ENCODE results near the gene TDG.

DNA sequence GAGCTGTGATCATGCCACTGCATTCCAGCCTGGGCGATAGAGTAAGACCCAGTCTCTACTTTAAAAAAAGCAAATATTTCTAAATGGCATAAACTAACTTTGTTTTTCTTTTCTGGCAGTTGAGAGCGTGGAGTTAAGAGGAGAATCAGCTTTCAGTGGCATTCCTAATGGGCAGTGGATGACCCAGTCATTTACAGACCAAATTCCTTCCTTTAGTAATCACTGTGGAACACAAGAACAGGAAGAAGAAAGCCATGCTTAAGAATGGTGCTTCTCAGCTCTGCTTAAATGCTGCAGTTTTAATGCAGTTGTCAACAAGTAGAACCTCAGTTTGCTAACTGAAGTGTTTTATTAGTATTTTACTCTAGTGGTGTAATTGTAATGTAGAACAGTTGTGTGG, 21.2 kb downstream of the TDG start:
- TF ChIP-seq, protein P1, sequence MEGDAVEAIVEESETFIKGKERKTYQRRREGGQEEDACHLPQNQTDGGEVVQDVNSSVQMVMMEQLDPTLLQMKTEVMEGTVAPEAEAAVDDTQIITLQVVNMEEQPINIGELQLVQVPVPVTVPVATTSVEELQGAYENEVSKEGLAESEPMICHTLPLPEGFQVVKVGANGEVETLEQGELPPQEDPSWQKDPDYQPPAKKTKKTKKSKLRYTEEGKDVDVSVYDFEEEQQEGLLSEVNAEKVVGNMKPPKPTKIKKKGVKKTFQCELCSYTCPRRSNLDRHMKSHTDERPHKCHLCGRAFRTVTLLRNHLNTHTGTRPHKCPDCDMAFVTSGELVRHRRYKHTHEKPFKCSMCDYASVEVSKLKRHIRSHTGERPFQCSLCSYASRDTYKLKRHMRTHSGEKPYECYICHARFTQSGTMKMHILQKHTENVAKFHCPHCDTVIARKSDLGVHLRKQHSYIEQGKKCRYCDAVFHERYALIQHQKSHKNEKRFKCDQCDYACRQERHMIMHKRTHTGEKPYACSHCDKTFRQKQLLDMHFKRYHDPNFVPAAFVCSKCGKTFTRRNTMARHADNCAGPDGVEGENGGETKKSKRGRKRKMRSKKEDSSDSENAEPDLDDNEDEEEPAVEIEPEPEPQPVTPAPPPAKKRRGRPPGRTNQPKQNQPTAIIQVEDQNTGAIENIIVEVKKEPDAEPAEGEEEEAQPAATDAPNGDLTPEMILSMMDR (IDR thresholded peaks at IDR 0.05; ENCODE audit: low read depth, low read length, missing input control): no peak
- TF ChIP-seq TAF1 (conservative IDR thresholded peaks at IDR 0.05) (no peak), MAX (IDR thresholded peaks at IDR 0.05) (no peak), SP1 (IDR thresholded peaks at IDR 0.05) (no peak), RAD21 (IDR thresholded peaks at IDR 0.05) (no peak), GABPA (IDR thresholded peaks at IDR 0.05 in 1 of 2, conservative IDR thresholded peaks at IDR 0.05 in 1 of 2) (no peak), YY1 (IDR thresholded peaks at IDR 0.05) (no peak), HNF4G (IDR thresholded peaks at IDR 0.05) (no peak)
- TF ChIP-seq, protein P2, sequence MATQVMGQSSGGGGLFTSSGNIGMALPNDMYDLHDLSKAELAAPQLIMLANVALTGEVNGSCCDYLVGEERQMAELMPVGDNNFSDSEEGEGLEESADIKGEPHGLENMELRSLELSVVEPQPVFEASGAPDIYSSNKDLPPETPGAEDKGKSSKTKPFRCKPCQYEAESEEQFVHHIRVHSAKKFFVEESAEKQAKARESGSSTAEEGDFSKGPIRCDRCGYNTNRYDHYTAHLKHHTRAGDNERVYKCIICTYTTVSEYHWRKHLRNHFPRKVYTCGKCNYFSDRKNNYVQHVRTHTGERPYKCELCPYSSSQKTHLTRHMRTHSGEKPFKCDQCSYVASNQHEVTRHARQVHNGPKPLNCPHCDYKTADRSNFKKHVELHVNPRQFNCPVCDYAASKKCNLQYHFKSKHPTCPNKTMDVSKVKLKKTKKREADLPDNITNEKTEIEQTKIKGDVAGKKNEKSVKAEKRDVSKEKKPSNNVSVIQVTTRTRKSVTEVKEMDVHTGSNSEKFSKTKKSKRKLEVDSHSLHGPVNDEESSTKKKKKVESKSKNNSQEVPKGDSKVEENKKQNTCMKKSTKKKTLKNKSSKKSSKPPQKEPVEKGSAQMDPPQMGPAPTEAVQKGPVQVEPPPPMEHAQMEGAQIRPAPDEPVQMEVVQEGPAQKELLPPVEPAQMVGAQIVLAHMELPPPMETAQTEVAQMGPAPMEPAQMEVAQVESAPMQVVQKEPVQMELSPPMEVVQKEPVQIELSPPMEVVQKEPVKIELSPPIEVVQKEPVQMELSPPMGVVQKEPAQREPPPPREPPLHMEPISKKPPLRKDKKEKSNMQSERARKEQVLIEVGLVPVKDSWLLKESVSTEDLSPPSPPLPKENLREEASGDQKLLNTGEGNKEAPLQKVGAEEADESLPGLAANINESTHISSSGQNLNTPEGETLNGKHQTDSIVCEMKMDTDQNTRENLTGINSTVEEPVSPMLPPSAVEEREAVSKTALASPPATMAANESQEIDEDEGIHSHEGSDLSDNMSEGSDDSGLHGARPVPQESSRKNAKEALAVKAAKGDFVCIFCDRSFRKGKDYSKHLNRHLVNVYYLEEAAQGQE (IDR thresholded peaks at IDR 0.05): no peak

All from liver (tissue), 3 donors.